GM12892 (cell line): ENCODE measurements around the gene TMEFF1.

ENCODE experiments used
- POLR2A ChIP-seq: IDR thresholded peaks from 2 replicates; pipeline ENCODE4 v1.6.1; 2011; ENCODE audit warnings: low read depth, low read length, control low read depth
- TAF1 ChIP-seq: IDR thresholded peaks from 2 replicates; pipeline ENCODE4 v1.6.1; 2011; ENCODE audit warnings: low read depth, mild to moderate bottlenecking, control low read depth, low read length, borderline replicate concordance

GRCh38 chr9:100605405-100605804 is 132.5 kb downstream of the TMEFF1 start:
- TF ChIP-seq POLR2A (no peak), TAF1 (no peak)
